Measurements from ENCODE around the gene LDLRAD2.
A peak's percentile ranks its signal among the peaks of the same experiment; 100 is the strongest.
"Not testable (repeated sequence)": the region's sequence is repeated elsewhere in the genome, so short reads cannot be mapped to it uniquely, and the experiment has no call there.

LDLRAD2 gene, protein sequence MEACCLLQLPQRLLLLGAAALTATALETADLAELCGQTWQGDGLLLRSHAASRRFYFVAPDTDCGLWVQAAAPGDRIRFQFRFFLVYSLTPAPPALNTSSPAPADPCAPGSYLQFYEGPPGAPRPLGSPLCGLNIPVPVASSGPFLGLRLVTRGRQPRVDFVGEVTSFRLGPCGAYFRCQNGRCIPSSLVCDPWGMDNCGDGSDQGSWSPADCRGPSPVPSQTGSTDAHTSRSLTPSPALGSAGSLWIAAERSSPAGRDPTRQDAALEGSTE

DNA sequence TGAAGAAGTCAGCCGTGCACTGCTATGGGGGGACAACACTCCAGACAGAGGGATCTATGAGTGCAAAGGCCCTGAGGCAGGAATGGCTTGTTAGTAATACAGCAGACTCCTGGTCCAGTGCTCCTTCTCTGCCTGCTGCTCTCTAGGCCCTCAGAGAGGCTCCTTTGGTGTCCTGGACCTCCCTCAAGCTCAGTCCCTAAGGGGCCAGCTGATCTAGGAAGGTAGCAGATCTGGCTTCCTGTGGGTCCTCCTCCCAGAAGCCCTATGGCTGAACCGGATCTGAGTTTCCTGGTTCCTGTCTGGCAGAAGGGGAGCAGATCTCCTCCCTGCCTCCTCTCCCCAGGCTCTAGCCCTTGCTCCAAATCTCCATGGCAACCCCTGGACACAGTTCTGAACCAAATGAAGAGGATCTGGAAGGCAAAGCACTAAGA is at the start of gene LDLRAD2:
LDLRAD2 (plus strand) TSS at position 391 of the 431 bp plus-strand sequence. CDS start 187 bp downstream, outside the sequence.
- no peak for DNase-seq

DNA sequence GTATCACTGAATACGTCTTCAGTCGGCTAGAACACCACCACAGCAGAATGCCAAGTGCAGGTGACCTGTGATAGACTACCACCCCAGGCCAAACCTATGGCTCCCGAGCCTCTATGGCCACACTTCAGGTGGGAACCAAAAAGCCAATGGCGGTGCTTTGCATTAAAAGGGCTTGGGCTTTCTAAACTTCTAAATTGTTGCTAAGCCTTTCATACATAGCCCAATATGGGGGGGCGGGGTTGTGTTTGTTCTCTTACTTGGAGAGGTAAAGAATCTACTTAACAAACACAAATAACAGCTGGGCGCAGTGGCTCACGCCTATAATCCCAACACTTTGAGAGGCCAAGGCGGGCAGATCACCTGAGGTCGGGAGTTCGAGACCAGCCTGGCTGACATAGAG is 48.8 kb upstream of the LDLRAD2 start:
- DNase-seq = no peak

DNA sequence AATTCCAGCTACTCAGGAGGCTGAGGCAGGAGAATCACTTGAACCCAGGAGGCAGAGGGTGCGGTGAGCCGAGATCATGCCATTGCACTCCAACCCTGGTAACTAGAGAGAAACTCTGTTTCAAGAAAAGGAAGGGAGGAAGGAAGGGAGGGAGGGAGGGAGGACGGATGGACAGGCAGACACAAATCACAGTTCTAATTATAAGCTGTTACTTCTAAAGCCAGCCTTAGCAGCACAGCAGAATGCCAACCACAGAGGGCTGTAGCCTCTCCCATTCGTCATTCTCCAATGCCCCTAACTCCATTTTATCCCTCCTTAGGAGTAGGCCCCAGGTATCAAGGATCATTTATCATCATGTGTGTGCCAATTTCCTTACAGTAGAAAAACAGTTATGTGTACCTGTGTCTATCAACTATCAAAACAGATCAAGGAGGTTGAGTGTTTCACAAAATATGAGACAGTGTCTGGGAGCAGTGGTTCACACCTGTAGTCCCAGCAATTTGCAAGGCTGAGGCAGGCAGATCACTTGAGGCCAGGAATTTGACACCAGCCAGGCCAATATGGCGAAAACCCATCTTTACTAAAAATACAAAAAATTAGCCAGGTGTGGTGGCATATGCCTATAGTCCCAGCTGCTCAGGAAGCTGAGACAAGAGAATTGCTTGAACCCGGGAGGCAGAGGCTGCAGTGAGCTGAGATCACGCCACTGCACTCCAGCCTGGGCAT is 48.2 kb upstream of the LDLRAD2 start:
- no peak for DNase-seq

DNA sequence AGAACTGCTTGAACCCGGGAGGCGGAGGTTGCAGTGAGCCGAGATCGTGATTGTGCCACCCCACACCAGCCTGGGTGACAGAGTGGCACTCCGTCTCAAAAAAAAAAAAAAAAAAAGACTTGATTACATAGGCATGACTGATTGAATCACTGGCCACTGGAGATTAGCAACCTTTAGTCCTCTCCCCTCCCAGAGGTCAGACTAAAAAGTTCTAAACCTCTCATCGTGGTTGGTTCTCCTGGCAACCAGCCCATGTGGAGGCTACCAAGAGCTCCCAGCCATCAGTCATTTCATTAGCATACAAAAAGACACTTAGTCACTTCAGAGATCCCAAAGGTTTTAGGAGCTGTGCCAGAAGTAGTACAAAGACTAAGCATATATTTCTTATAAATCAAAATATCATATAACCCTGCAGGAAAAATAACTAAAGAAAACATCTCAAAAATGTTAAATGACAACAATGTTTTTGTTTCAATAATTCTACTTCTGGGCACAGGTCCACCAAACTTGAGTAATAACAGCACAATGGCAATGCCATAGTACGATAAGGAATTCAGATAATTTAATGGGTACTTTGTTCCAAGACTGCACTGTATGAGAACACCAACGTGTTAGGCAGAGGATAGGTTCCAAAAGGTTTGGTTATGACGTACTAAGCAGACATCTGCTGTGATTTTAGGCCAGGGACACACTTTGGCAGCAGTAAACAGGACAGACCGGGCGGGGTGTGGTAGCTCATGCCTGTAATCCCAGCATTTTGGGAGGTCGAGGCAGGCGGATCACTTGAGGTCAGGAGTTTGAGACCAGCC is 47.2 kb upstream of the LDLRAD2 start:
- DNase-seq = no peak

DNA sequence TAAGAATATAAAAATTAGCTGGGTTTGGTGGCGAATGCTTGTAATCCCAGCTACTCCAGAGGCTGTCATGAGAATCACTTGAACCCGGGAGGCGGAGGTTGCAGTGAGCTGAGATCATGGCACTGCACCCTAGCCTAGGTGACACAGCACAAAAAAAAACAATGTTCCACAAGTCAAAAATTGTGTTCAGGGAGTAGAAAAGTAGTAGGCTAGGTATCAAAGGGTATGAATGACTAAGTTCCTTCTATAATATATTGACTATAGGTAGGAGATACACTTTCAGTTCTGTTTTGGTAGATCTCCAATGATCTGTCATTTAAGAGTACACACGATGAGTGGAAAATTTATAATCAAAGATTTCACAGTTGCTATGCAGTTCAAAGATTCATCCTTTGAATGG is 45.9 kb upstream of the LDLRAD2 start:
- DNase-seq = no peak

DNA sequence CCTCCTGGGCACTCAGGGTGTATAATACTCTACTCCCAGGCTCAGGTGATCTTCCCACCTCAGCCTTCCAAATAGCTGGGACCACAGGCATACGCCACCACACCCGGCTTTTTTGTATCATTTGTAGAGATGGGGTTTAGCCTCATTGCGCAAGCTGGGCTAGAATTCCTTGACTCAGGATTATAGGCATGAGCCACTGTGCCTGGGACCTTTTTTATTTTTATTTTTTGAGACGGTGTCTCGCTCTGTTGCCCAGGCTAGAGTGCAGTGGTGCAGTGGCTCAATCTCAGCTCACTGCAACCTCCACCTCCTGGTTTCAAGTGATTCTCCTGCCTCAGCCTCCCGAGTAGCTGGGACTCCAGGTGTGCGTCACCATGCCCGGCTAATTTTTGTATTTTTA is 45.0 kb upstream of the LDLRAD2 start:
- DNase-seq = not testable (repeated sequence)

DNA sequence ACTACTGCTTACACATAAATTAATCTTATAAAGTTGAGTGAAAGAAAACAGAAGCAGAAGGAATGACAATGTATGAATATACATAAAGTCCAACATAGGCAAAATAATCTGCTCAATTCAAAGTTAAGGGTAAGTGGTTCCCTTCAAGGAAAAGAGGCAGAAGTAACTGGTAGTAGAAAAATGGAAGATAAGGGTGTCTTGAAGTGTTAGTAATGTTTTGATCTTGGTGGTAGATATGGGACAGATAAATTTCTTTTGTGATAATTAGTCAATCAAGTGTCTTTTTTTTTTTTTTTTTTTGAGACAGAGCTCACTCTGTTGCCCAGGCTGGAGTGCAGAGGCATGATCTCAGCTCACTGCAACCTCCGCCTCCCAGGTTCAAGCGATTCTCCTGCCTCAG is 41.9 kb upstream of the LDLRAD2 start:
- DNase-seq = no peak

DNA sequence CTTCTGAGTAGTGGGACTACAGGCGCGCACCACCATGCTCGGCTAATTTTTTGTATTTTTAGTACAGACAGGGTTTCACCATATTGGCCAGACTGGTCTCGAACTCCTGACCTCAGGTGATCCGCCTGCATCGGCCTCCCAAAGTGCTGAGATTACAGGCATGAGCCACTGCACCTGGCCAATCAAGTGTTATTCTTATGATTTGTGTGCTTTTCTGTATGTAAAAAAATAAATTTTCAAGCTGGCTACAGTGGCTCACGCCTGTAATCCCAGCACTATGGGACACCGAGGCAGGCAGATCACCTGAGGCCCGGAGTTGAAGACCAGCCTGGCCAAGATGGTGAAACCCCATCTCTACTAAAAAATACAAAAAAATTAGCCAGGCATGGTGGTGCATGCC is 41.5 kb upstream of the LDLRAD2 start:
- DNase-seq = not testable (repeated sequence)

DNA sequence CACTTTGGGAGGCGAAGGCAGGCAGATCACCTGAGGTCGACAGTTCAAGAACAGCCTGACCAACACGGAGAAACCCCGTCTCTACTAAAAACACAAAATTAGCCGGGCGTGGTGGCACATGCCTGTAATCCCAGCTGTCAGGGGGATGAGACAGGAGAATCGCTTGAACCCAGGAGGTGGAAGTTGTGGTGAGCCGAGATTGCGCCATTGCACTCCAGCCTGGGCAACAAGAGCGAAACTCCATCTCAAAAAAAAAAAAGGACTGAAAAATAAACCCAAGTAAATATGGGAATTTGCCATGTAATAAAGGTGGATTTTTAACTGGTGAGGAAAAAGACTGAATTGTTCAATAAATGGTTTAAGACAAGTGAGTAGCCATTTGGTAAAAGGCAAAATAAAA is 40.4 kb upstream of the LDLRAD2 start:
- not testable (repeated sequence) for DNase-seq

DNA sequence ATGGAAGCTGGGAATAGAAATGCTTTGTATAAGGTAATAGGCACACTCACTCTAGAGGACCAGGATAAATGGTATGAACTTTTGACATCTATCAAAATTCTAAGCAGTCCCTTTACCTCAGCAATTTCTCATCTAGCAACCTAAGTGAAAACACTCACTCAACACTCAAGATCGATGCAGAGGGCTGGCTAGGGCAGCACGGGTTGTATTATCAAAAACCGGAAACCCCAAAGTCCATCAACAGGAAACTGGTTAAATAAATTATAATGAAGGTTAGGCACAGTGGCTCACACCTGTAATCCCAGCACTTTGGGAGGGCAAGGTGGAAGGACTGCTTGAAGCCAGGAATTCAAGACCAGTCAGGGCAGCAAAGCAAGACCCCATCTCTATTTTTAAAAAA is 38.5 kb upstream of the LDLRAD2 start:
- peak; percentile 22 for DNase-seq

DNA sequence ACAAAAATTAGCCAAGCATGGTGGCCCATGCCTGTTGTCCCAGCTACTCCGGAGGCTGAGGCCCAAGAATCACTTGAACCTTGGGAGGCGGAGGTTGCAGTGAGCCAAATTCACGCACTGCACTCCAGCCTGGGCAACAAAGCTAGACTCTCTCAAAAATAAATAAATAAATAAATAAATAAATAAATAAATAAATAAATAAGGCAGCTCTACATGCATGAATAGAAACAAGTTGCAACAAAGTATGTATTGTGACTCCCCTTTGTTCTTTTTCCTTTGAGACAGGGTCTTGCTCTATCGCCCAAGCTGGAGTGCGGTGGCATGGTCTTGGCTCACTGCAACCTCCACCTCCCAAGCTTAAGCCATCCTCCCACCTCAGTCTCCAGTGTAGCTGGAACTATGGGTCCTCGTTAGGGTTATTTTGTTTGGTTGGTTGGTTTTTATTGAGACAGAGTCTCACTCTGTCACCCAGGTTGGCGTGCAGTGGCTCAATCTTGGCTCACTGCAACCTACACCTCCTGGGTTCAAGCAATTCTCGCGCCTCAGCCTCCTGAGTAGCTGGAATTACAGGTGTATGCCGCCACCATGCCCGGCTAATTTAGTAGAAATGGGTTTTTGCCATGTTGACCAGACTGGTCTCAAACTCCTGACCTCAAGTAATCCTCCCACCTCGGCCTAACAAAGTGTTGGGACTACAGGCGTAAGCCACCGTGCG is 37.1 kb upstream of the LDLRAD2 start:
- DNase-seq = no peak

DNA sequence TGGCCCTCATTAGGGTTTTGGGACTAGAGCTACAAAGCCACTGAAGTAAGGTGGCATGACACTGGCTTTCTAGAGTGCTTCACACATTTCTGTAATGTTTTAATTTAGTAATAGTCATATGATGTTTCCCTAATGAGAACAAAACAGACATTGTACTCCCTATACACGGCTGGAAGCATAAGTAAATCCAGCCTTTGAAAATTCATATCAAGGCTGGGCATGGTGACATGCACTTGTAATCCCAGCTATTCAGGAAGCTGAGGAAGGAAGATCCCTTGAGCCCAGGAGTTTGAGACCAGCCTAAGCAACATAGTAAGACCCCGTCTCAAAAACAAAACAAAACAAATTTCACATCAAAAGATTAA is 36.5 kb upstream of the LDLRAD2 start:
- DNase-seq = no peak

DNA sequence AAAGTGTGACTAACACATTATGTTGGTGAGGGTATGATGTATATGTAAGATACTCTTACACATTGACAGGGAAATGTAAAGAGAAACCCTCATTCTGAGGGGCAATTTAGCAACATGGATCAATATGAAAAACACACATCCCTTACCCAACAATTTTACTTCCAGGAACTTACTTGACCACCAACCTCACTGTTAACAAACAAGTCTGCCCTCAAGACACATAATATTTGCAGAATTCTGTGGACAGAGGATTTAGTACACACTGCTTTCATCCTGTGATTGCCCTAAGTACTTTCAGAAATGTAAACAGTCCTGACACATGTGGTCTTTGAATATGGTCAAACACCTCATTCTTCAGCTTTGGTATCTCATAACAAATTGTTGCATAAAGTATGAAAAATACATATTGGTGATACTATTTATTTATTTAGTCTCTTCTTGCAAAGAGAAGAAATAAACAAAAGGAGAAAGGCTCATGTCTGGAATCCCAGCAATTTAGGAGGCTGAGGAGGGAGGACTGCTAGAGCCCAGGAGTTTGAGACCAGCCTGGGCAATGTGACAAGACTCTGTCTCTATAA is 36.0 kb upstream of the LDLRAD2 start:
- DNase-seq = no peak

DNA sequence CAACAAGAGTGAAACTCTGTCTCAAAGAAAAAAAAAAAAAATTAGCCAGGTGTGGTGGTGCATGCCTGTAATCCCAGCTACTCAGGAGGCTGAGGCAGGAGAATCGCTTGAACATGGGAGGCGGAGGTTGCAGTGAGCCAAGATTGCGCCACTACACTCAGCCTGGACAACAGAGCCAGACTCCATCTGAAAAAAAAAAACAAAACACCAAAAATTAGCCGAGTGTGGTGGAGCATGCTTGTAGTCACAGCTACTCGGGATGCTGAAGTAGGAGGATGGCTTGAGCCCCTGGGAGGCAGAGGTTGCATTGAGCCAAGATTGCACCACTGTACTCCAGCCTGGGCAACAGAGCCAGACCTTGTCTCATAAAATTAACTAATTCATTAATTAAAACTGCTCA is 35.1 kb upstream of the LDLRAD2 start:
- DNase-seq = not testable (repeated sequence)

DNA sequence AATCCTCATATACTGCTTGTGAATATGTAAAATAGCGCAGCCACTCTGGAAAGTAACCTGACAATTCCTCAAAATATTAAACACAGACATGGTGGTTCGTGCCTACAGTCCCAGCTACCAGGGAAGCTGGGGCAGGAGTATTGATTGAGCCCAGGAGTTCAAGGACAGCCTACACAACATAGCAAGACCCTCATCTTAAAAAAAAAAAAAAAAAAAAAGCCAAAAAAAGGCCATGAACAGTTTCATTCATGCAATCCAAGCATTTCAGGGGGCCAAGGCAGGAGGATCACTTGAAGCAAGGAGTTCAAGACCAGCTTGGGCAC is 33.7 kb upstream of the LDLRAD2 start:
- no peak for DNase-seq

DNA sequence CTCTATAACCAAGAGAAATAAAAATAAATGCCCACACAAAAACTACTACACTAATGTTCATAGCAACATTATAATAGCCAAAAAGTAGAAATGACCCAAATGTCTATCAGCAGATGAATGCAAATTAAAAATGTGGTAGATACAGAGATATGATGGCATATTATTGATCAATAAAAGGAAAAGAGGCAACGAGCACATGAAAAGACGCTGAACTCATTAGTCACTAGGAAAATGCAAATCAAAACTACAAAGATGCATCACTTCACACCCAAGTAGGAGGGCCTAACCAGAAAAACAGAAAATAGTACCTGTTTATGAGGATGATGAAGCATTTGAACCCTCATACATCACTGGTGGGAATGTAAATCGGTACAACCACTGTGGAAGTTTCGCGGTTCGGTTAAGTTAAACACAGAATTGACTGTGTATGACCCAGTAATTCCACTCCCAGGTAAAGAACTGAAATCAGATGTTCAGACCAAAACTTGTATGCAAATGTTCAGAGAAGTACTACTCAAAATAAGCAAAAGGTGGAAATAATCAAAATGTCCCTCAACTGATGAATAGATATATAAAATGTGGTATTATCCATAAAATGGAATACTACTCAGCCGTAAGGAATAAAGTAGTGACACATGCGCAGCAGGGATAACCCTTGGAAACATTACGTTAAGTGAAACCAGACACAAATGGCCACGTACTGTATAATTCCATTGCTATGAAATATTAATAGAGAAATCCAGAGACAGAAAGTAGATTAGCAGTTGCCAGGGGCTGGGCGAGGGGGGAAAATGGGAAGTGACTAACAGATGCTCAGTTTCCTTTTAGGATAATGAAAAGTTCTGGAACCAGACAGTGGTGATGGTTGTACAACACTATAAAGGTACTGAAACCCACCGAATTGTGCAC is 32.2 kb upstream of the LDLRAD2 start:
- no peak for DNase-seq

DNA sequence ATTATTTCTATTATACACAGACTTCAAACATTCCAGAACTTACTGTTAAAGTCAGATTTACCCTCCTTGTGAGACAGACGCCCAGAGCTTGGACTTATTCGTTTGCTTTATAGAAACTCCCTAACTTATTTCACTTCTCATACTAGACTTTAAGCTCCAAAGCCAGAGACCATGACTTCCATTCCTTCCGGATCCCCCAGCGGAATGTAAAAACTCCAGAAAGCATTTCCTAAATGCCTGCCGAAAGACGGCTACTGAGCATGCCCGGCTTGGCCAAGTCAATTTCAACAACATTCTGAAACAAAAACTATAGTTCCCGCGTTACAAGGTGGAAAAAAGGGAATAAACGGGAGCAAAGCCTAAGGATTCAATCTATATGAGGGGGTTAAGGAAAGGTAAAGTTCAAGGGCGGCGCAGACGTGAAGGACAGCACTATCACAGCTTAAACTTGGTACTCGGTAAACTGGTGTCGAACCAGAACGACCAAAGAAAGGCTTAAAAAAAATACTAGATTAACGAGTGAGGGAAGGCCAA is 30.2 kb upstream of the LDLRAD2 start:
- no peak for DNase-seq

DNA sequence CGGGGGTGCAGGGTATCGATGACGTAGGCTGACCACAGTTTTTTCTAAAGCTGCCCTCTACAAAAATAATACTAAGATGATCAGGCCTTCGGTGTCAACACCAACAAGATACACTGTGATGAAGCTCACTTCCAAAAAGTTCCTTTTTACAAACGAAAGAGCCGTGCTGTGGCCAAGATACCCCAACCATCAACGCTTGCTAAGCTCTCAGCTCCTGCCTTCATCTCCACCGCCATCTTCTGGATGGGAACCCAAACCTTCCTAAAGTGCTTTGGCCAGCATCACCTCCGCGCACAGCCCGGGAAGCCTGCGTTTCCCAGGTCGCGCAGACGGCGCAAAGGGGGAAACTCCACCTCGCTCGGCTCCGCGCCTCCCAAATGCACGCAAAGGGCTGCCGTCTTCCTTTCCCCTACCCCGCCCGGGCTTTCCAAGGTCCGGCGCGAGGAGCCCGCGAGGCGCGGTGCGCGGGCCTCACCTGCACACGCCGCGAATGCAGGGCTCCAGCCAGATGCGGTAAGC is 29.7 kb upstream of the LDLRAD2 start:
- peak; percentile 56 for DNase-seq

DNA sequence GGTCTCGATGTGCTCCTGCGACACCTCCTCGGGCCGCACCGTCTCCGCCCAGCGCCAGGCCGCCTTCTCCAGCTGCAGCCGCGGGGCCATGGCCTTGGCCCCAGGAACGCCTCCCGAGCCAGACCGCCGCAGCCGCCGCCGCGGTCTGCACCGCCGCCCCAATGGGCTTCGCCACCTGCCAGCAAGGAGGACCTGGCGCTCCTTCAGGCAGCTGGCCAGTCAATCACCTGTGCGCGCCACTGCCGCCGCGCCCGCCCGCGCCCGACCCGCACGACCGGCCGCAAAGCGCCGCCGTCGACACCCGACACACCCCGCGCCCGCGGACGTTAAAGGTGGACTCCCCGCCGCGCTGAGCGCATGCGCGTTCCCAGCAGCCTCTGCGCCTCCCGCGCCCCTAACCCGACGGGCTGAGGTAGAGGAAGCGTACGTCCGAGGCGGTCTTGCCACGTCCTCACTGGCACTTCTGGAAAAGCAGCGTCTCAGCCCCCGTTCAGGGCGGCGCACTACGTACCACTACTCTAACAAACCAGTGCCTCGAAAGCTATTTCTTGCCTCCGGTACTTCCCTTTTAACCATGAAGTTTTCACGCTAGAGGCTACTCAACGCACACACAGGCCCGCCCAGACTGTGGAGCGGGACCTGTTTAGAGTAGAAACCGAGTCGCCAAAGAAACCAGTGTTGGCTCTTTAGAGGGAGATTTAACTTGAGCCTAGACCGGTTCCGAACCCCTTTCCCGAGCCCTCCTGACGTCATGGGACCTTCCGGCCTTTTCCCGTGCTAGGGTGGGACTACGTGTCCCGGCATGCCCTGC is 29.0 kb upstream of the LDLRAD2 start, which contains the start of gene USP48:
USP48 (minus strand) TSS at position 282 of the 811 bp plus-strand sequence; CDS start at position 90, 192 bp downstream.
- peak; percentile 95 for DNase-seq

Measured in NCI-H2227 treated with DMSO at 0.1 percent for 48 hours (cell line).